ENCODE measurements around the gene ZSWIM7.

The ZSWIM7 gene

GRCh38 chr17:16025202-16025601, 25.7 kb upstream of the ZSWIM7 start:
- Histone ChIP-seq H3K27ac (ENCODE audit: low read depth, low read length) (no peak overlapping the region), H3K36me3 (ENCODE audit: control insufficient read depth, insufficient read depth, low read length) (peaks cover 95% of the 10 kb centered on the region), H3K4me1 (ENCODE audit: control insufficient read depth, insufficient read depth, low read length) (no peaks in the 10 kb centered on the region), H3K27me3 (ENCODE audit: control insufficient read depth, insufficient read depth, low read length) (no peaks in the 10 kb centered on the region), H3K9ac (ENCODE audit: low read length) (no peak overlapping the region), H3K9me3 (ENCODE audit: control insufficient read depth, insufficient read depth, low read depth, low read length) (no peaks in the 10 kb centered on the region), H3K4me3 (ENCODE audit: low read depth, low read length) (no peak overlapping the region)

GRCh38 chr17:16023881-16024280, 24.4 kb upstream of the ZSWIM7 start:
- Histone ChIP-seq H3K4me1 (ENCODE audit: control insufficient read depth, insufficient read depth, low read length) (no peaks in the 10 kb centered on the region), H3K36me3 (ENCODE audit: control insufficient read depth, insufficient read depth, low read length) (peaks cover 94% of the 10 kb centered on the region), H3K27ac (ENCODE audit: low read depth, low read length) (no peak overlapping the region), H3K27me3 (ENCODE audit: control insufficient read depth, insufficient read depth, low read length) (no peaks in the 10 kb centered on the region), H3K9ac (ENCODE audit: low read length) (no peak overlapping the region), H3K4me3 (ENCODE audit: low read depth, low read length) (no peak overlapping the region), H3K9me3 (ENCODE audit: control insufficient read depth, insufficient read depth, low read depth, low read length) (no peaks in the 10 kb centered on the region)

GRCh38 chr17:16019347-16019746, 19.8 kb upstream of the ZSWIM7 start:
- Histone ChIP-seq H3K27me3 (ENCODE audit: control insufficient read depth, insufficient read depth, low read length) (no peaks in the 10 kb centered on the region), H3K4me1 (ENCODE audit: control insufficient read depth, insufficient read depth, low read length) (no peaks in the 10 kb centered on the region), H3K9me3 (ENCODE audit: control insufficient read depth, insufficient read depth, low read depth, low read length) (no peaks in the 10 kb centered on the region), H3K4me3 (ENCODE audit: low read depth, low read length) (no peak overlapping the region), H3K27ac (ENCODE audit: low read depth, low read length) (no peak overlapping the region), H3K9ac (ENCODE audit: low read length) (no peak overlapping the region), H3K36me3 (ENCODE audit: control insufficient read depth, insufficient read depth, low read length) (peaks cover 80% of the 10 kb centered on the region)

GRCh38 chr17:16013943-16014407, 14.5 kb upstream of the ZSWIM7 start:
- no peaks in the 10 kb centered on the region for H3K9me3 ChIP-seq (ENCODE audit: control insufficient read depth, insufficient read depth, low read depth, low read length)
- H3K9ac ChIP-seq (ENCODE audit: low read length) = no peak overlapping the region
- no peaks in the 10 kb centered on the region for H3K27me3 ChIP-seq (ENCODE audit: control insufficient read depth, insufficient read depth, low read length)
- H3K27ac ChIP-seq (ENCODE audit: low read depth, low read length) = no peak overlapping the region
- H3K36me3 ChIP-seq (ENCODE audit: control insufficient read depth, insufficient read depth, low read length) = peaks cover 77% of the 10 kb centered on the region
- no peak overlapping the region for H3K4me3 ChIP-seq (ENCODE audit: low read depth, low read length)
- peaks cover 3% of the 10 kb centered on the region; the same call in 1 of the 2 replicates for H3K4me1 ChIP-seq (ENCODE audit: control insufficient read depth, insufficient read depth, low read length)

- Histone ChIP-seq H3K9ac (ENCODE audit: low read length) (no peak overlapping the region), H3K36me3 (ENCODE audit: control insufficient read depth, insufficient read depth, low read length) (peaks cover 93% of the 10 kb centered on the region), H3K27ac (ENCODE audit: low read depth, low read length) (no peak overlapping the region), H3K27me3 (ENCODE audit: control insufficient read depth, insufficient read depth, low read length) (no peaks in the 10 kb centered on the region), H3K4me1 (ENCODE audit: control insufficient read depth, insufficient read depth, low read length) (peaks cover 3% of the 10 kb centered on the region; the same call in 1 of the 2 replicates), H3K9me3 (ENCODE audit: control insufficient read depth, insufficient read depth, low read depth, low read length) (no peaks in the 10 kb centered on the region), H3K4me3 (ENCODE audit: low read depth, low read length) (no peak overlapping the region)
These were observed 7.9 kb upstream of the ZSWIM7 start for GRCh38 chr17:16007439-16007838.

GRCh38 chr17:16005636-16006035, 6.1 kb upstream of the ZSWIM7 start:
- H3K9ac ChIP-seq (ENCODE audit: low read length) = no peak overlapping the region
- H3K4me1 ChIP-seq (ENCODE audit: control insufficient read depth, insufficient read depth, low read length) = peaks cover 3% of the 10 kb centered on the region; the same call in 1 of the 2 replicates
- H3K9me3 ChIP-seq (ENCODE audit: control insufficient read depth, insufficient read depth, low read depth, low read length) = peaks cover 8% of the 10 kb centered on the region
- peaks cover 92% of the 10 kb centered on the region for H3K36me3 ChIP-seq (ENCODE audit: control insufficient read depth, insufficient read depth, low read length)
- no peak overlapping the region for H3K27ac ChIP-seq (ENCODE audit: low read depth, low read length)
- no peaks in the 10 kb centered on the region for H3K27me3 ChIP-seq (ENCODE audit: control insufficient read depth, insufficient read depth, low read length)
- H3K4me3 ChIP-seq (ENCODE audit: low read depth, low read length) = no peak overlapping the region

- peaks cover 8% of the 10 kb centered on the region for H3K9me3 ChIP-seq (ENCODE audit: control insufficient read depth, insufficient read depth, low read depth, low read length)
- no peak overlapping the region for H3K27ac ChIP-seq (ENCODE audit: low read depth, low read length)
- no peaks in the 10 kb centered on the region for H3K27me3 ChIP-seq (ENCODE audit: control insufficient read depth, insufficient read depth, low read length)
- no peak overlapping the region for H3K9ac ChIP-seq (ENCODE audit: low read length)
- peaks cover 3% of the 10 kb centered on the region; the same call in 1 of the 2 replicates for H3K4me1 ChIP-seq (ENCODE audit: control insufficient read depth, insufficient read depth, low read length)
- peaks cover 80% of the 10 kb centered on the region for H3K36me3 ChIP-seq (ENCODE audit: control insufficient read depth, insufficient read depth, low read length)
- no peak overlapping the region for H3K4me3 ChIP-seq (ENCODE audit: low read depth, low read length)
These were observed 4.3 kb upstream of the ZSWIM7 start for GRCh38 chr17:16003841-16004240.

GRCh38 chr17:16002708-16003260, 3.3 kb upstream of the ZSWIM7 start:
- H3K4me1 ChIP-seq (ENCODE audit: control insufficient read depth, insufficient read depth, low read length) = peaks cover 3% of the 10 kb centered on the region; the same call in 1 of the 2 replicates
- H3K36me3 ChIP-seq (ENCODE audit: control insufficient read depth, insufficient read depth, low read length) = peaks cover 70% of the 10 kb centered on the region
- no peak overlapping the region for H3K9ac ChIP-seq (ENCODE audit: low read length)
- H3K9me3 ChIP-seq (ENCODE audit: control insufficient read depth, insufficient read depth, low read depth, low read length) = peaks cover 8% of the 10 kb centered on the region
- no peak overlapping the region for H3K4me3 ChIP-seq (ENCODE audit: low read depth, low read length)
- no peak overlapping the region for H3K27ac ChIP-seq (ENCODE audit: low read depth, low read length)
- H3K27me3 ChIP-seq (ENCODE audit: control insufficient read depth, insufficient read depth, low read length) = no peaks in the 10 kb centered on the region

- Histone ChIP-seq H3K27ac (ENCODE audit: low read depth, low read length) (no peak overlapping the region), H3K4me1 (ENCODE audit: control insufficient read depth, insufficient read depth, low read length) (peaks cover 3% of the 10 kb centered on the region; the same call in 1 of the 2 replicates), H3K9ac (ENCODE audit: low read length) (no peak overlapping the region), H3K27me3 (ENCODE audit: control insufficient read depth, insufficient read depth, low read length) (no peaks in the 10 kb centered on the region), H3K4me3 (ENCODE audit: low read depth, low read length) (peak overlapping the region; percentile 86), H3K36me3 (ENCODE audit: control insufficient read depth, insufficient read depth, low read length) (peaks cover 61% of the 10 kb centered on the region), H3K9me3 (ENCODE audit: control insufficient read depth, insufficient read depth, low read depth, low read length) (peaks cover 8% of the 10 kb centered on the region)
These were observed 1.9 kb upstream of the ZSWIM7 start for GRCh38 chr17:16001226-16001897.

- peak overlapping the region; percentile 84 for H3K27ac ChIP-seq (ENCODE audit: low read depth, low read length)
- H3K36me3 ChIP-seq (ENCODE audit: control insufficient read depth, insufficient read depth, low read length) = peaks cover 49% of the 10 kb centered on the region
- H3K9me3 ChIP-seq (ENCODE audit: control insufficient read depth, insufficient read depth, low read depth, low read length) = peaks cover 8% of the 10 kb centered on the region
- no peaks in the 10 kb centered on the region for H3K27me3 ChIP-seq (ENCODE audit: control insufficient read depth, insufficient read depth, low read length)
- H3K9ac ChIP-seq (ENCODE audit: low read length) = peak overlapping the region; percentile 94
- peak overlapping the region; percentile 86 for H3K4me3 ChIP-seq (ENCODE audit: low read depth, low read length)
- peaks cover 3% of the 10 kb centered on the region; the same call in 1 of the 2 replicates for H3K4me1 ChIP-seq (ENCODE audit: control insufficient read depth, insufficient read depth, low read length)
These were observed 697 bp upstream of the ZSWIM7 start for GRCh38 chr17:15999974-16000827.
